CD4-positive, alpha-beta T cell treated with Interferon gamma for 1 hour (primary cell): ENCODE results near the gene AFAP1.

Experiments
- DNase-seq: peaks from one replicate; pipeline ENCODE4 v3.0.0-alpha.2; 2020

The AFAP1 gene

DNA sequence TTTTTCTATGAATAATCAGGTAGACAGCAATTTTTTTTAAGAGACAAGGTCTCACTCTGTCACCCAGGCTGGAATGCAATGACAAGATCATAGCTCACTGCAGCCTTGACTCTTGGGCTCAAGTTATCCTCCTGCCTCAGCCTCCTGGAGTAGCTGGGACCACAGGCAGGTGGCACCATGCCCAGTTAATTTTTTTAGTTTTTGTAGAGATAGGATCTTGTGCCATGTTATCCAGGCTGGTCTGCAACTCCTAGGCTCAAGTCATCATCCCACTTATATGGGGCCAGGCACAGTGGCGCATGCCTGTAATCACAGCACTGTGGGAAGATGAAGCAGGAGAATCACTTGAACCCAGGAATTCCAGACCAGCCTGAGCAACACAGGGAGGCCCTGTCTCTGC lies 26.8 kb downstream of the AFAP1 start:
- DNase-seq: no peak

DNA sequence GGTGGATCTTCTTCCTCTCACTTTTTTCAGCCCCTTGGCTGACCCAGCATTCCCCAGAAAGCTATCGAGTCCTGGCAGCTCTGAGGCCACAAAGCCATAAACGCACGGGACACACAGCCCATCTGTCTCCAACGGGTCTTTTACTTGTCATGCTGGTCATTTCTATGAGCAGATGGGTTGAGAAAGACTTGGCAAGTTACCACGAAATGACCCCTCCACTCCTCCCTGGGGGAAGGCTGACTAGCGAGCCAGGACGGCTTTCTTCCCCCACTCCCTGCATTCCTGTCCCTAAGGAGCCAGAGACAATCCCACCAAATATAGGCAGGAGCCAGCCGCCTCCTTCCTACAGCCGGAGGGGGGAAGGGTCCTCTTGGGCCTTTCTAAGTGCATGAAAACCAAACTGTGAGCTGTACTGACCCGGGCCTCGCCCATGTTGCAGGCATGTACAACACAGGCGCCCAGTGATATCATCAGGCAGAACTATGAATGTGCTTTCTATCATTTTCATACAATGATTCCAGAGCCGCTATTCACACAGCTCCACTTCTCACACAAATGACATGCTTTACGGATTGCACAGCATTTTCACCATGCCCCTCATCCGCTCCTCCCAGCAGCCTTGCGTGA lies 28.6 kb downstream of the AFAP1 start:
- no peak for DNase-seq

DNA sequence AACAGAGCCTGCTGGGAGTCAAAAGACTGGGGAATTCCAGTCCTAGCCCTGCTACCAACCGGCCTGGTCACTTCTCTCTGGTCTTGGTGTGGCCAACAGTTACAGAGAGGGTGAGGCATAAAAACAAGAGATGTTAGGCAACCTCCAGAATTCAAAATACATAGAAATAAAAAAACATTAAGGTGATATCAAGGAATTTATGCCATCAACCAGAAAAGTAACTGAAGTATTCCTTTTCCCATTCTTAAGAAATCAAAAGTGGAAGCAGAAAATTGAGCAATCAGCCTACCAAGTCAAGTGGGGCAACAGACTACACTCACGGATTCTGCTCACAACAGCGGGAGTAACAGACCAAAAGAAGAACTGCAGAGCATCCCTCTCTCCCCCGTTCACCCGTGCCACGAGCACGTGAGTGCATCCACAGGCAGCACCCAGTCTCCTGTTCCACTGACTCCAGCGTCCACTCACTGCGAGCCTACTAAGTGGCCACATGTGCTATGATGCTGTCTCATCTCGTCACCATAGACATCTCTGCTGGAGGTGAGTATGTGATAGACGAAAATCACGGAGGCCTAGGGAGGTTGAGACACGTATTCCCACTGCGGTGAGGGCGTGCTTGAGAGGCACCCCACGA lies 29.3 kb downstream of the AFAP1 start:
- no peak for DNase-seq

DNA sequence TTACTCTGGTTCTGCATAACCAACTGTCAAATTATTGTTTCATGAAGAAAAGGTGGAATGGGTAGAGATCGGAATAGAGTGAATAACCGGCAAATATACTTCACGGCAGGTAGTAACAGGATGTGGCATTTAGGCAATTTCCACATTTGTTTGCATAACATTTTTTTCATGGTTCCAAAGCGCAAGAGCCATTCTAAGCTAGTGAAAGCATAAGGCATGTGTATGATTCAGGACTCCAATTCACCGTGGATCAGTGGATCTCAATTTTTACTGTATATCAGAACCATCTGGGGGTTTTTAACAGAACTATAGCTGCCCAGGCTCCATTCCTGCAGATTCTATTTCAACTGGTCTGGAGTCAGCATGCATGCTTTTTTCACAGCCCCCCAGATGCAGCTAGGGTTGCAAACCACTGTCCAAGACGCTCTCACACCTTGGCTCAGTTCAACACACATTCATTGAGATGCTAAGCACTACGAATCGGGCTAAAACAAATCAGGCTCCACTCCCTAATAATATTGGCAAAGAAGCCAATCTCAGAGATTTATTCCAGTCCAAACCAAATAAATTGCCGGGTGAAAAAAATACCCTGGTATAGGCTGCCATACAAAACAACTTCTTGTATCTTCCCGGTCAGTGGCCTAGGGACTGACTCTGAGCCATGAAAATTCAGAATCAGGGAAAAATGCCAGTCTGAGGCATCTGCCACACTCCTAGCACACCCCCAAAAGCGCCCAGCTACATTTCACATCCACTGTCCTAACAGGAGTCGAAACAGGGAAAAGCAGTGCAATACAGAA lies 30.0 kb downstream of the AFAP1 start:
- DNase-seq: no peak

DNA sequence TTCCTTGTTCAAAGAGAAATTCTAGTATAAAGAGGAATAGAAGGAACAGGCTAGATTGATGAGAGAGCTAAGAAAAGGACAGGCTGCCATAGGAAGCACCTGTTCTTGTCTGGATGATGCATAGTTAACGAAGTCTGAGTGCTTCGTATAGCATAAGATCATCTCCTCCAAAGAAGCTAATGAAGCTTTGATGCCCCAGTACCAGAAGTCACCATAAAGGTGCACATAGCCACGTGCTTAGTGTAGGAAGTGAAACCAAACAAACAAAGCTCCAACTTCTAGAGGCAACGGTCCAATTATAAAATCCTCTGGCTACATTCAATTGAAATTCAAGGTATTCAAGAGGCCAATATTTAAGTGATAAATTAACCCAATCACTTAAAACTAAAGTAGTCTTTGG lies 31.0 kb downstream of the AFAP1 start:
- DNase-seq: no peak

DNA sequence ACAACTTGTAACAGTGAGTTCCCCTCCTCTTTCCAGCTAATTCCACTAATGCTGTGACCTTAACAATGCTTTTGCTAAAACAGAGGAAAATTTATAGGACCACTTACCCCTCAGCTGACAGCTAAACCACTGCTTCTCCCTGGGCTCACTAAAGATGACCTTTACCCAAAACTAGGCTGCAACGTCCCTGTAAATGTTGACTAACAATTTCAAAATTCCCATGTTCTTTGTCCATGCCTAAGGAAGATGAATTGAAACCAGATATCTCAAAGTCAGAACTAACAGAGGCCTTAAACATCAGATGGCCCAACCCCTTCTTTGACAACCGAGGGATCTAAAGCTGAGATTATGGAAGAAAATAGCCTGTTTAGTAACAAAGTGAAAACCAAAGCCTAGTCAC lies 32.5 kb downstream of the AFAP1 start:
- DNase-seq: no peak

DNA sequence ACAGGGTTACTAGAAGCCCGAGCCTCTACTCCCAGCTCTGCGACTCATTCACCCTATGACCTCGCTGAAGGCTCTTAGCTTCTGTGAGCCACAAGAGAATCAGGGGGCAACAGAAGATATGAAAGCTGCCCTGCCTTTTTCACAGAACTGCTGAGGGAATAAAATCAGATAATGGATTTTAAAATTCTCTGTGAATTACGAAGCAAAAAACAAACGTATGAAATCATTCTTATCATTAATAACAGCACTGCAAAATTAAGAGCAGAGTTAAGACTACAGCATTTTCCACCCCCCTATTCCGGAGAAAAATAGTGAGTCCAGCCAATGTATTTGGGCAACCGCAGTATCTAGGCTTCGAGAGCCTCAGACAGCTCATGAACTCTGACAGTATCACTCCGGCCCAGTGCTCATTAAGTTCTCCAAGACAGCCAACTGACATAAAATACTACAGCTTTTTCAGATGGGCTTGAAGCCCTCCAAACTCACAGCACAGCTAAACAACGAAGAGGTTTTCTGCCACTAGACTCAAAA lies 33.4 kb downstream of the AFAP1 start:
- DNase-seq: no peak

DNA sequence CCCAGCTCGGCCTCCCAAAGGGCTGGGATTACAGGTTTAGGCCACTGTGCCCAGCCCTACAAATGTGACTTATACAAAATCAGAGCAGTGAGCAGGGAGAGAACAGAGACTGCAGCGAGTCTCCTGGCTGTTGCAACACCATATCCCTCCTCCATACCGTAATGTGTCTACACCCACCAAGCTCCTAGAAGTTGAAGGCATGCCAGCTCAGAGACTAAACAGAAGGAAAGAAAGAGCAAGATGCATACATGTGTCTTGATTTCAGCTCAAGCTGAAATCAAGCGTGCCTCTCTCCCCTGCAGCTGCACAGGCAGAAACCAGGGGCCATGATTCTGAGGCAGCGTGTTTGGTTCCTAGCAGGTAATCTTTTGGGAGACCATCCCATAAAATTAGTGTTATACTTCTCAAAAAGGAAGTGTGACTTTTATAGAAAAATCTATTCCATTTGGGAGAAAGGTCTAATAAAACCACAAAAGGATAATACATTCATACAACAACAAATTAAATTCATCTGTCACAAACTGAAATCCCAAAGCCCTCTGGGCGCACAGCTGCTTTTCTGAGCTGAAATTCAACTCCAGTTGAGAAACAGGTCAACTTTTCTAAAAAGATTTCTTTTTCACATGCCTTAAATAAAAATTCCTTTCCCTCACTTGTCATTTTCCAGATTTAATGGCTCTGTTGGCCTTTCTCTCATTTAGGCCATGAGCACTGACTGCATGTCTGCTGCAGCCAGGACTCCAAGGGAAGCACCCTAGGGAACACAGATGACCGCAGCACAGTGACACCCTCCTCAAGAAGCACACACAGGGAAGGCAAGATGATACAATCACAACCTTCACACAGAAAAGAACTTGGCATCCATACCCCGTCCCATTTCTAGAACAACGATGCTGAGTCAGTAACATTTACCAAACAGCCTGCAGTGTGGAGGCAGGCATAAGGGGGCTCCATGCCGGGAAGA lies 34.4 kb downstream of the AFAP1 start:
- no peak for DNase-seq

DNA sequence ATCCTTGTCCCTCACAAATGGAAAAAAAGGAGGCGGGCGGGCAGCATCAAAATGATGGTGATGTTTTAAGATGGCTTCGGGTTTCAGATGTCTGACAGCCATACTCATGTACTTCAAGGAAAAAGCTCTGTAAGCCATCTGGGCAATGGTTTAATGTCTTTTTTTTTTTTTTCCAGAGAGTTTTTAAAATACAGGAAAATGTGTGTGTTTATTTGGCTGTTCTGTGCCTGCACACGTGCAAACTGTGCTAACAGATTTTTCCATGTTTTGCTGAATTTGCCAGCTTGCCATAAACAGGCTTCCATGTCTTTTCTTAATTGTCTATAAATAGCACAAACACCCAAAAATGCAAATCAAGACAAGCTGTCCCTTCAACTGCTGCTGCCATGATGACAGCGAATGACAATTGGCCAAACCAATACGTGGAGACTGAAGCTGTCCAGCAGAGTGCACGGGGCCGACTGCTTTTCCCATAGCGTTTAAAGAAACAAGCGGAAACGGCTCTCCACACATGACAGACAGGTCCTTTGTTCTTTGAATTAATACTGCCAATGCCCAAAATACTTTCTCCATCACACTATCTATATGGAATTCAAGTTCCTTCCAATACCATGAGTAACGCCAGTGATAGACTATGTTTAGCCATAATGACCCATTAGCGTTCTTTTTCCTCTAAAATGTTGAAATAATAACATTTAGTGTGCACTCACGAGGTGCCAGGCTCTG lies 35.7 kb downstream of the AFAP1 start:
- DNase-seq: no peak

DNA sequence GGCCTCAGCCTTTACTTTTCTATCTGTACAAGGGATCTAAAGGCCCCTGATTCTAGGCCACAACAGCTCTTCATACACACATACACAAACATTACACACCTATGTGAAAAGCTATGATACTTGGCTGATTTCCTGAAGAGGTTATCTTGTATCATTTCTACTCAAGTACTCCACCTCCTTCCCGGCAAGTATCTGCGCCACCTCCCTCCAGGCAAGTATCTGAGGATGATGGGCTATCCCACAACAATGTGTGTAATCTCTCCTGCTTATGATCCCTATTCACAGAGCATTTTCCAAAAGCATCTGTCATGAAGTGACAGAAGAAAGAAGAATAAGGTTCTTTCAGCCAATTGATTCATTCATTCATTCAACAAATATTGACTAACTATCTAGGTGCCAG lies 36.8 kb downstream of the AFAP1 start:
- DNase-seq: no peak

DNA sequence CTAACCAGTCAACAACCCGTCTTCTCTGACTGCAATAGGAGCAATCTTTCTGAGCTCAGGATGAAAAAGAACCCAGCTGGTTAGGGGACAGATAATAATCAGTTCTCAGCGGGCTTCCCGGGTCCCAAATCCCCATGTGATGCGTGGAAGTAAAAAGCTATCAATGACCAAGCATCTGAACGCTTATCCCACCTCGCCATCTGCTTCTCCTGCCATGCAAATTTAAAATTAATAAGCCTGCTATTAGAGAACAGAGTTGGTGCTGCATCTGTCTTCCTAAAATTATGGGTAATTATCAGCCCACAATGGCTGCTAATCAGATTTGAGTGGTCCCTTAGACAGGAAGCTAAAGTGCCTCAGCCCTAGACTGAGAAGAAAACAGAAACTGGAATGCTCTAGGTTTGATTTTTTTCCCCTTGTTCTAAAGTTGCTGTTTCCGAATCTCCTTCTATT lies 37.5 kb downstream of the AFAP1 start:
- DNase-seq: no peak

DNA sequence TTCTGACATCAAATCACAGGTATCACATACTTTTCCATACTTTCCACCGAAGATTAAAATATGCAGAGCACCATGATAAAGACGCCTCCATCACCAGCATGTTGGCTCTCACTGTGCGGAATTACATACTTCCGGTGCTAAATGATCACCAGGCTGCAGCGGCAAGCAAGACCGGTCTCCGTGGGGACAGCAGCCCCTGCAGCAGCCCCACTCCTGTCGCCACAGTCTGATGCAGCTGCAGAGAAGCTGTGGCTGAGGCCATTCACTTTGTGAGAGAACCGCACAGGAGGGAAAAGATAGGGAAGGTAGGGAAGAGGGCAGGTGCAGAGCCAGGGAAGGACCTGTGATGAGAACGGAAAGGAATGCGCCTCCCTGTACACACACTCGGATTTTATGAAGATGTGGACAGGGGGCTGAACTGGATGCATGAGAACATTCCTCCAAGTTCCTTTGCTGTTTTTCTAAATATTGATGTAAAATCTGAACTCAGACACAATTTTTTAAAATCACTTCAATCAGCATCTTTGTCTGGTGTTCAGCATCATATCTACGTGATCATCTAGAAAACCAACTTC lies 38.3 kb downstream of the AFAP1 start:
- DNase-seq: no peak

DNA sequence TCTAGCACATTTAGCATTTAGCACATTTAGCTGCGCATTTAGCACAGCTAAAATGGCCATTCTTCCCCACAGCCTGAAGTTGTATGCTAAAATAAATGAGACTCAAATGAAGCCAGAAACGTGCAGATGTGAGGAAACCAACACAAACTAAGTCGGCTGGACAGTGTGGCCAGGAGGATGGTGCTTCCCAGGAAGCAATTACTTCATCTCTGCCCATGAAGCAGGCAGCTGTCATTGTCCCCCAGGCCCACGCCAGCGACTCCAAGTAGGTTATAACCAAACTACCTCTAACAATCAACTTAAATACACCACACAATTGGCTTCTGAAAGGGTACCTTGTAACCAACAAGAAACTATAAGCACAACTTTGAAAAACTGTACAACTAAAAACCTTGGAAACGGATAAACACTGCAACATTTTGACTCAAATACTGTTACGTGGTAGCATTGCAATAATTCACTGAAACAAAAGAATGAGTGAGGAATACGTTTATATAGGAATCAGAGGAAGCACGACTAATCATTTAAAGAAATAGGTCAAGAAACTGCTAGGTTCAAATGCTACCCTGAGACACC lies 39.2 kb downstream of the AFAP1 start:
- no peak for DNase-seq

DNA sequence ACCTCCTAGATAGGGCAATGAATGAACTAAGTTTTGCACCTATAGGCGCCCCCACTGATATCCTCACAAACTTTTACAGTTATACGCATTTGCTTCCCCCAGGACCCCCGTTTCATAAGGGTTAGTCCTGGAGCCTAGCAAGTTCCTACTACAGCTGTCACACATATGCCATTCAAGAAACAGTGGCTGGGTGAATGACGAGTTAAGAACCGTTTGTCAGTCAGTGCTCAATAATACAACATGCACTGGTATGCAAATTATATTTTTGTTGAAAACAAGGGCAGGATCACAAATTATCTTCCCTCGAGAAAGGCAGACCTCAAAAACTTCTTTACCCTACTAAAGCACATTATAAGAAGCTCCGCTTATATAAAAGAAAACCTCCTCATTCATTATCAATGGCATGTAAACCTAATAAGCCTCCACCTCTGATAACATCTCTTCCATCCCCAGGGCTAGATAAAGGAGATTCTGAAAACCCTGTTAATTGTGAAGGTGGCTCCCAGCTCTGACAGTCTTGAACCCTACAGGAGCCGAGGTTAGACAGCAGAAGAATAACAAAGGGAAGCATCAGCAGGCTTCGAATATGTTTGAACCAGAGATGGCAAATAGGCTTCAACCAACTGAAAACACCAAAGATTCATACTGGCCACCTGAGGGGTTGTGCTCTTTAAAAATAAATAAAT lies 40.3 kb downstream of the AFAP1 start:
- no peak for DNase-seq

DNA sequence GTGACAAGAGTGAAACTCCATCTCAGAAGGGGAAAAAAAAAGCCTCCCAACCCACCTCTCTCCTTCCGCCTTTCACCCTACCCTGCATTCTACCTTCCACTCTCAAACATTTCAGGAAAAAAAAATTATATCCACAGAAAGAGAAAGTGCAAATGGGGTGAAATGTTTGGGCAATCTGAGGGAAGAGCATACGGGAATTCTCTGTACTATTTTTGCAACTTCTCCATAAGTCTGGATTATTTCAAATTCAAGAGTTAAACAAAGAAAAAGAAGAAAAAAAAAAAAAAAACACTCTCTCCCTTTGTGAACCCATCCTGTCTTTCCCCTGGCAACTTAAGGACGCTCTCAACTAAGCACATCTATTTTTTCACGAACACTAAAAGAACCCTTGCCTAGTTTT lies 41.3 kb downstream of the AFAP1 start:
- no peak for DNase-seq

DNA sequence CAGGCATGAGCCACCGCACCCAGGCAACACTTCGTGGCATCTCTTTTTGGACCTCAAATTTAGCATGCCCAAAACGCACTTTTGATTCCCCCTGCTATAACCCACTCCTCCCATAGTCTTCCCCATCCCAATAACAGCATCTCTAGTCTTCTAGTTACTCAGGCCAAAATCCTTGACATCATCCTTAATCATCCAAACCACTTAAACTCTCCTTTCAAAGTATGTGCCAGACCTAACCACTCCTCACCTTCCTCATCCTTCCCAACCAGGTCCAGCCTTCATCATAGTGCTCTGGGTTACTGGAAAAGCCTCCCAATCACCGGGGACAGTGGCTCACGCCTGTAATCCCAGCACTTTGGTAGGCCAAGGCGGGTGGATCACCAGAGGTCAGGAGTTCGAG lies 41.9 kb downstream of the AFAP1 start:
- DNase-seq: no peak

DNA sequence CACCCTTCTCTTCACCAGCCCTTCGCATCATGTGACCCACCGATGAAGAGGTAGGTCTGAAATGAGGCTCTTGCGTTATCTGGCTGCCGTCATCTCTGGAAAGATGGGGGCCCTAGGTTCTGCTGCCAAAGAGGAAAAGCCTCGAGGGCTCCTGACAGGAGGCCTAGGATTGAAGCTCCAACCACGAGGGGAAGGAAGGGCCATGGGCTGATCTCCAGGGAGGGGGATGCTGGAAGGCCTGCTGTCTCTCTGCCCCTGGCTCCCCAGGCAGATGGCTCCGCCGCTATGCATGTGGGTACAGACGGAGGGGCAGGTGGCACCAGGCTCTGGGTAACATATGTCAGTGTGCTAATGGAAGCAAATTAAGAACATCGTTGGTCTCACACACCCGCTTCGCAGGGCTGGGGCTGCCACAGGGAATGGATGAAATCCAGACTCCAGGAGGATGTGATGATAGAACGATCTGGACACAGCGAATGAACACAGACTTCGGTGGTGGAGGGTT lies 44.9 kb downstream of the AFAP1 start:
- DNase-seq: no peak

DNA sequence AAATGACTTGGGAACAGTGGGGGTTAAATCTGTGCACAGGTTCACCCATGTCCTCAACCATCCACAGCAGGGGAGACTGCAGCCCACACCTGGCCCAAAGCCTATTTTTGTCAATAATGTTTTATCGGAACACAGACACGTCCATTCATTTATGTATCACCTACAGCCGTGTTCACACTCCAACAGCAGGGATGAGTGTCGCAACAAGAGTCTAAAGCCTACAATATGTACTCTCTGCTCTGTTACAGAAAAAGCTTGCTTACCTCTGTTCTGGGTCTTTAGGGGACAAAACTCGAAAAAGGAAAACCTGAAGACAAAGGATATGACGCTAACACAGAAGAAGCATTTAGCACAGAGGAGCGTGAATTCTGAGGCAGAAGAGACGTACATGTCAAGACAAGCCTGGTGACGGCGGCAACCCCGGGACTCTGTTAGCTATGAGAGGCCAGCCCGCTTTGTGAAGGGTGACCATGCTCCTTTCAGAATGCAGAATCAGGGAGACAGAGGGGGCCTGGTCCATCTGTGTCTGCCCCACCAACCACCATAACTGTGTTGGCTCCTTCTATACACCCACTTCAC lies 45.5 kb downstream of the AFAP1 start:
- no peak for DNase-seq

DNA sequence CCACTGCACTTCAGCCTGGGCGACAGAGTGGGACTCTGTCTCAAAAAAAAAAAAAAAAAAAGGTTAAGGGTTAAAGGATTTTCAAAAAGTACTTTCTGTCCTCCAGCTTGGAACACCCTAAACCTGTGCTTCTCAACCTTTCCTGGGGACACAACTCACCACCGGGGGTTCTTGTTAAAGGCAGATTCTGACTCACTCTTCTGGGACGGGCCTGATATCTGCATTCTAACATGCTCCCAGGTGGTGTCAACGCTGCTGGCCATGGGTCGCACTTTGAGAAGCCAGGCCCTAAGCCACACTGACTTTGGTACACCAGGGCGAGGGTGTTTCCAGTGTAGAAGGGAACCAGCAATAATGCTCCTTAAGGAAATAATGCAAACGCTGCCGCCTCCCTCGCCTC lies 46.1 kb downstream of the AFAP1 start:
- no peak for DNase-seq
